Activated CD4-positive, alpha-beta T cell treated with anti-CD3 and anti-CD28 coated beads for 36 hours (primary cell): Measurements from ENCODE around the gene KLF11. TPM values are rescaled to one million over a fixed set of nuclear protein-coding genes. Genes with fewer than 3 reads are reported as not detected.

Experiments
- ATAC-seq: fragments of 200-7000 bp; cut with Tn5 transposase; one replicate; pipeline ENCODE4 v1.10.0; 2021; ENCODE audit warnings: mild to moderate bottlenecking, moderate library complexity
- CTCF ChIA-PET: fragments of 350-600 bp; sonication (Branson Sonifier 250); formaldehyde crosslinking; loops from one replicate; lab custom pipeline; 2021; ENCODE audit warnings: antibody characterized with exemption; lab: Charles Lee
- POLR2A ChIA-PET: fragments of 350-600 bp; sonication (Branson Sonifier 250); formaldehyde crosslinking; loops from one replicate; lab custom pipeline; 2021; ENCODE audit warnings: antibody characterized with exemption, inconsistent platforms; lab: Charles Lee
- DNase-seq: peaks from one replicate; pipeline ENCODE4 v3.0.0-alpha.2; 2020
- H3K27ac Mint-ChIP-seq: one replicate; pipeline ENCODE4 v1.8.0; 2021; ENCODE audit warnings: mixed read lengths
- H3K27me3 Mint-ChIP-seq: one replicate; pipeline ENCODE4 v1.8.0; 2021; ENCODE audit warnings: mixed read lengths
- H3K36me3 Mint-ChIP-seq: one replicate; pipeline ENCODE4 v1.8.0; 2021; ENCODE audit warnings: low read depth, mixed read lengths
- H3K4me1 Mint-ChIP-seq: one replicate; pipeline ENCODE4 v1.8.0; 2021; ENCODE audit warnings: mixed read lengths
- H3K4me3 Mint-ChIP-seq: one replicate; pipeline ENCODE4 v1.8.0; 2021; ENCODE audit warnings: mild to moderate bottlenecking, moderate library complexity, mixed read lengths
- H3K9me3 Mint-ChIP-seq: one replicate; pipeline ENCODE4 v1.8.0; 2021; ENCODE audit warnings: low read depth, mixed read lengths
- intact Hi-C, 2 experiments: fragments of 100-400 bp; cut with DNase I in 1 of 2; cut with micrococcal nuclease in 1 of 2; formaldehyde crosslinking; loops; one replicate each; pipeline versions ENCODE4 v1.14.2 to v1.15.1; 2022 to 2024; cut with DNase I, micrococcal nuclease
- total RNA-seq, 2 experiments: library from RNA; stranded (reverse); gene quantifications; one replicate each; pipeline ENCODE4 v1.2.3, GENCODE V29; 2021

KLF11 gene
- total RNA-seq, 2 experiments from 2014 or later, result 4.2 to 4.5 TPM

DNA sequence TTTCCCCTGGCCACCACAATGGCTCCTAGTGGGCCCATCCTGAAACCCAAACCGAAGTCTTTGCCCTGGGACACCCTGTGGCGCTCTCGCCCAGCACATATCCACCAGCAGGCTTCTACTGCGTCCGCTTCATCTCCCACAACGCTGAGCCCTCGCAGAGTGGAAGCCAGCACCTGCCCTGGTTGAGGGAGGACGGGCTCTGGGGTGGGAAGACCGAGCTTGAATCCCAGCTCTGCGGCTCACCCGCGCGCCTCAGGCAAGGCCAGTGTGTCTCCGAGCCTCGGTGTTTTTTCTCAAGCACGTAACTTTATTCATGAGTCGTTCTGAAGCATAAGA is 15.6 kb downstream of the KLF11 start:
- DNase-seq (no peak), ATAC-seq (no peak)
- H3K27me3 Mint-ChIP-seq, result peaks cover 2% of the 10 kb centered on the region
- POLR2A ChIA-PET, result no interaction called here
- no peak overlapping the region for H3K4me3 Mint-ChIP-seq
- H3K9me3 Mint-ChIP-seq, result no peaks in the 10 kb centered on the region
- intact Hi-C loops, result no loop called here
- no peaks in the 10 kb centered on the region for H3K36me3 Mint-ChIP-seq
- H3K27ac Mint-ChIP-seq, result no peak overlapping the region
- H3K4me1 Mint-ChIP-seq, result peaks cover 5% of the 10 kb centered on the region
- CTCF ChIA-PET, result interaction anchor here (0.7 kb wide), 1 partner anchor 18 kb away, joined by 3 read pairs; no protein-coding TSS in a partner anchor

- CTCF ChIA-PET, result interaction anchor here (0.7 to 0.8 kb wide), 3 partner anchors 9 to 17 kb away, joined by 3 read pairs; no protein-coding TSS in a partner anchor
- H3K27ac Mint-ChIP-seq, result no peak overlapping the region
Observed at GRCh38 chr2:10059552-10060335, 16.4 kb downstream of the KLF11 start.

GRCh38 chr2:10061221-10061925 is 18.0 kb downstream of the KLF11 start:
- Mint-ChIP-seq H3K9me3 (no peaks in the 10 kb centered on the region), H3K27me3 (peaks cover 2% of the 10 kb centered on the region), H3K4me3 (no peak overlapping the region), H3K27ac (no peak overlapping the region), H3K4me1 (peaks cover 5% of the 10 kb centered on the region), H3K36me3 (no peaks in the 10 kb centered on the region)
- CTCF ChIA-PET, result interaction anchor here (1.0 to 1.8 kb wide), 3 partner anchors 9 to 77 kb away, joined by 3 to 12 read pairs (median 3); no protein-coding TSS in a partner anchor
- ATAC-seq (no peak), DNase-seq (no peak)
- POLR2A ChIA-PET, result no interaction called here
- intact Hi-C loops, result no loop called here

More at GRCh38 chr2:10059552-10060335, 16.4 kb downstream of the KLF11 start:
- H3K36me3 Mint-ChIP-seq, result no peaks in the 10 kb centered on the region
- no peak for DNase-seq
- POLR2A ChIA-PET, result no interaction called here
- intact Hi-C loops, result no loop called here
- H3K9me3 Mint-ChIP-seq, result no peaks in the 10 kb centered on the region
- no peak overlapping the region for H3K4me3 Mint-ChIP-seq
- peaks cover 5% of the 10 kb centered on the region for H3K4me1 Mint-ChIP-seq
- ATAC-seq, result no peak
- H3K27me3 Mint-ChIP-seq, result peaks cover 2% of the 10 kb centered on the region

GRCh38 chr2:10062931-10063365 is 19.6 kb downstream of the KLF11 start:
- intact Hi-C loops, result no loop called here
- no peak overlapping the region for H3K27ac Mint-ChIP-seq
- peaks cover 3% of the 10 kb centered on the region for H3K9me3 Mint-ChIP-seq
- DNase-seq (no peak), ATAC-seq (no peak)
- no peaks in the 10 kb centered on the region for H3K27me3 Mint-ChIP-seq
- H3K36me3 Mint-ChIP-seq, result no peaks in the 10 kb centered on the region
- H3K4me1 Mint-ChIP-seq, result no peaks in the 10 kb centered on the region
- POLR2A ChIA-PET, result no interaction called here
- CTCF ChIA-PET, result no interaction called here
- H3K4me3 Mint-ChIP-seq, result no peak overlapping the region

- Mint-ChIP-seq H3K4me3 (no peak overlapping the region), H3K27me3 (no peaks in the 10 kb centered on the region), H3K36me3 (no peaks in the 10 kb centered on the region), H3K27ac (no peak overlapping the region), H3K9me3 (peaks cover 6% of the 10 kb centered on the region), H3K4me1 (no peaks in the 10 kb centered on the region)
- ChIA-PET CTCF (interaction anchor here (0.6 to 0.7 kb wide), 2 partner anchors 9 to 345 kb away, joined by 3 to 4 read pairs; no protein-coding TSS in a partner anchor), POLR2A (no interaction called here)
- no peak for DNase-seq
- ATAC-seq, result no peak
- intact Hi-C loops, result no loop called here
Observed at GRCh38 chr2:10063566-10063965, 20.2 kb downstream of the KLF11 start.

DNA sequence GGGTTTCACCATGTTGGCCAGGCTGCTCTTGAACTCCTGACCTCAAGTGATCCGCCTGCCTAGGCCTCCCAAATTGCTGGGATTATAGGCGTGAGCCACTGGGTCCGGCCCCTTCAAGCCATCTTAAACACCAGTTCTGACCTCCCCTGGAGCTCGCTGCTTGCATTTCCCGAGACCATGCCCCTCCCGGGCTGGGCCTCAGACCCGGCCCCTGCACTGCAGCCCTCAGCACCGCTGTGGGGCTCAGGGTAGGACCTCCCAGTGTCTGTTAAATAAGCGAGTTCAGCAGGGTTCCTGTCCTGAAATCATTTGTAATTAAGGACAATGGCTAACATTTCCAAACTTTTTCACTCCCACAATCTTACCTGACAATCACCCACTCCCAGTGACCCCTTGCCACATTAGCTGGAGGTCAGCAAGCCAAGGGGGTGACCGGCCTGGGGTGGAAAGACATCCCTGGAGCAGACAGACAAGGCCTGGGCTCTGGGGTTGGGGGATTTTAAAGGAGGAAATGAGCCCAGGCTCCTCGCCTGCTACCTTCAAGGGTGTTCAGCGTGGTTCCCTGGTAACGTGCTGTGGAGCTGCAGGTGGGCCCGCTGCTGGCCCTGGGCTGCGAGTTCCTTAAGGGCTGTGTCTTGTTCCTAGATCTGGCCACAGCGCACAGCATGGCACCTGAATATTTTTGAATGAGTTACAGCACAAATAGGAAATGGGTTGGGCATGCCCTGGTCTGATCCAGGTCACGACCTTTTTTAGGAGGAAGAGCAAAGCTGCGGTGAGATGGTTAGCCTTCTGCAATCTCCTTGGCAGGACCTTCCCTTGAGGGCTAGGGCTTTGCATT is 21.8 kb downstream of the KLF11 start:
- Mint-ChIP-seq H3K4me1 (no peaks in the 10 kb centered on the region), H3K36me3 (no peaks in the 10 kb centered on the region), H3K9me3 (peaks cover 6% of the 10 kb centered on the region), H3K4me3 (no peak overlapping the region), H3K27ac (no peak overlapping the region), H3K27me3 (no peaks in the 10 kb centered on the region)
- DNase-seq, result no peak
- CTCF ChIA-PET, result interaction anchor here (0.7 to 2.0 kb wide), 6 partner anchors 9 to 430 kb away, joined by 3 to 6 read pairs (median 4); no protein-coding TSS in a partner anchor
- intact Hi-C loops, result no loop called here
- no peak for ATAC-seq
- POLR2A ChIA-PET, result no interaction called here

DNA sequence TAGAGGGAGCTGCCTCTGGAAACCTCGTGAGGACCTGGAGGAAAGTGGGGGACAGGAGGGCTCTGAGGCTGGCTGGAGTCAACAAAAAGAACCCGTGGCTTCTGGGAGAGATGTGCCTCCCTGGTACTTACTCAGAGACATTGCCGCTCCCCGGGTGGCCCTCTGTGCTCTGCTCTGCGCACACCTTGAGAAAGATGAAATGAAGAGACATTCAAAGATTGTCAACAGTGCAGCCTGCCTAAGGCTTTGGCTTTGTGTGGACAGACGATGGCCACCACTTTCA is 22.4 kb downstream of the KLF11 start:
- POLR2A ChIA-PET, result no interaction called here
- Mint-ChIP-seq H3K9me3 (peaks cover 6% of the 10 kb centered on the region), H3K4me1 (no peaks in the 10 kb centered on the region), H3K27ac (no peak overlapping the region), H3K27me3 (no peaks in the 10 kb centered on the region), H3K36me3 (no peaks in the 10 kb centered on the region), H3K4me3 (no peak overlapping the region)
- CTCF ChIA-PET, result interaction anchor here (0.7 to 2.0 kb wide), 6 partner anchors 8 to 279 kb away, joined by 4 to 6 read pairs (median 4); no protein-coding TSS in a partner anchor
- ATAC-seq (no peak), DNase-seq (no peak)
- intact Hi-C loops, result no loop called here

DNA sequence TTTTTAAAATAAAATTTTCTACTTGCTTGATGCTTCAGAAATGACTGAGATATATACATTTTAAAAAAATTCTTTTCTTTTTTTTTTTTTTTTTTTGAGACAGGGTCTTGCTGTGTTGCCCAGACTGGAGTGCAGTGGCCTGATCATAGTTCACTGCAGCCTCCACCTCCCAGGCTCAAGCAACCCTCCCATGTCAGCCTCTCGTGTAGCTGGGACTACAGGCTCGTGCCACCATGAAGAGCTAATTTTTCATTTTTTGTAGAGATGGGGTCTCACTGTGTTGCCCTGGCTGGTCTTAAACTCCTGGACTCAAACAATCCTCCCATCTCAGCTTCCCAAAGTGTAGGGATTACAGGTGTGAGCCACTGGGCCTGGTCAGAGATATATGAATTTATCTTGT is 24.0 kb downstream of the KLF11 start:
- Mint-ChIP-seq H3K4me3 (no peak overlapping the region), H3K9me3 (peaks cover 6% of the 10 kb centered on the region), H3K27me3 (no peaks in the 10 kb centered on the region), H3K27ac (no peak overlapping the region), H3K36me3 (no peaks in the 10 kb centered on the region), H3K4me1 (no peaks in the 10 kb centered on the region)
- CTCF ChIA-PET, result interaction anchor here (0.7 to 3.4 kb wide), 5 partner anchors 10 to 74 kb away, joined by 3 to 18 read pairs (median 4); no protein-coding TSS in a partner anchor
- intact Hi-C loops, result no loop called here
- ATAC-seq (no peak), DNase-seq (no peak)
- POLR2A ChIA-PET, result no interaction called here

GRCh38 chr2:10067881-10068280 is 24.5 kb downstream of the KLF11 start:
- intact Hi-C loops, result no loop called here
- Mint-ChIP-seq H3K4me1 (no peaks in the 10 kb centered on the region), H3K36me3 (no peaks in the 10 kb centered on the region), H3K27me3 (peaks cover 3% of the 10 kb centered on the region), H3K27ac (no peak overlapping the region), H3K9me3 (peaks cover 6% of the 10 kb centered on the region), H3K4me3 (no peak overlapping the region)
- ChIA-PET POLR2A (no interaction called here), CTCF (interaction anchor here (0.6 to 10.2 kb wide), 7 partner anchors 8 to 537 kb away, joined by 3 to 142 read pairs (median 3); no protein-coding TSS in a partner anchor)
- ATAC-seq (no peak), DNase-seq (no peak)

GRCh38 chr2:10071176-10071575 is 27.8 kb downstream of the KLF11 start:
- no peak for ATAC-seq
- no peak for DNase-seq
- ChIA-PET POLR2A (interaction anchor here (0.6 kb wide), 1 partner anchor 374 kb away, joined by 3 read pairs; no protein-coding TSS in a partner anchor), CTCF (interaction anchor here (0.6 to 10.2 kb wide), 13 partner anchors 8 to 679 kb away, joined by 3 to 142 read pairs (median 8); no protein-coding TSS in a partner anchor)
- H3K4me1 Mint-ChIP-seq, result no peaks in the 10 kb centered on the region
- no peak overlapping the region for H3K4me3 Mint-ChIP-seq
- peaks cover 22% of the 10 kb centered on the region for H3K27me3 Mint-ChIP-seq
- H3K36me3 Mint-ChIP-seq, result no peaks in the 10 kb centered on the region
- H3K9me3 Mint-ChIP-seq, result peaks cover 6% of the 10 kb centered on the region
- H3K27ac Mint-ChIP-seq, result no peak overlapping the region
- intact Hi-C loops, result loop anchor here in 1 of 2 experiments (5.0 kb wide), 1 partner anchor 46 kb away; no protein-coding TSS in a partner anchor

GRCh38 chr2:10071595-10071994 is 28.2 kb downstream of the KLF11 start:
- Mint-ChIP-seq H3K27me3 (peaks cover 26% of the 10 kb centered on the region), H3K27ac (no peak overlapping the region), H3K36me3 (no peaks in the 10 kb centered on the region), H3K4me3 (no peak overlapping the region), H3K4me1 (no peaks in the 10 kb centered on the region), H3K9me3 (peaks cover 6% of the 10 kb centered on the region)
- ChIA-PET CTCF (interaction anchor here (0.6 to 10.2 kb wide), 20 partner anchors 10 to 679 kb away, joined by 3 to 142 read pairs (median 6); no protein-coding TSS in a partner anchor), POLR2A (no interaction called here)
- intact Hi-C loops, result loop anchor here in 1 of 2 experiments (5.0 kb wide), 1 partner anchor 46 kb away; no protein-coding TSS in a partner anchor
- no peak for DNase-seq
- ATAC-seq, result no peak
